Left colon (tissue), 2 donors: ENCODE results near the gene MRPL58. TPM values are rescaled to one million over a fixed set of nuclear protein-coding genes. Genes with fewer than 3 reads are reported as not detected.
"Not testable (repeated sequence)": the region's sequence is repeated elsewhere in the genome, so short reads cannot be mapped to it uniquely, and the experiment has no call there.

ENCODE experiments used
- ATAC-seq: fragments of 200-7000 bp; cut with Tn5 transposase; one replicate; pipeline ENCODE4 v1.9.1; 2020; ENCODE audit warnings: mild to moderate bottlenecking, moderate library complexity
- DNase-seq, 2 donors: peaks; one replicate each; pipeline ENCODE4 v3.0.0-alpha.2; 2020
- intact Hi-C, 2 donors: fragments of 100-400 bp; cut with DNase I in 1 of 2; cut with micrococcal nuclease in 1 of 2; formaldehyde crosslinking; loops; one replicate each; pipeline versions ENCODE4 v1.11.2 to v1.14.0; 2022; cut with DNase I, micrococcal nuclease
- total RNA-seq, 2 donors: library from RNA; stranded (reverse); fragmentation: NEBNext Ultra II Directional; extraction: Animal tissue kit (Norgen Biotek cat#: 25700); gene quantifications; one replicate each; pipeline ENCODE4 v1.2.1, GENCODE V29; 2021
- donor health status: DM: no; HTN: no; CAD: no.
- donor health status: DM: yes; HTN: yes; CAD: no.

The MRPL58 gene
- total RNA-seq, 2 donors from 2014 or later = 23.6 to 30.4 TPM

- intact Hi-C loops = no loop called here
- ATAC-seq (peak; percentile 63), DNase-seq (peak in 1 of 2 donors; percentile 24)
Observed at GRCh38 chr17:75009139-75009724, 3.2 kb upstream of the MRPL58 start.

GRCh38 chr17:75010683-75011400 lies 1.6 kb upstream of the MRPL58 start:
- intact Hi-C loops = no loop called here
- DNase-seq (peak; percentile 35 to 71), ATAC-seq (peak; percentile 49)

- peak; percentile 67 to 80 for DNase-seq
Observed at GRCh38 chr17:75011401-75012095, 922 bp upstream of the MRPL58 start.

GRCh38 chr17:75012096-75012345 lies 449 bp upstream of the MRPL58 start:
- intact Hi-C loops = no loop called here
- DNase-seq (no peak), ATAC-seq (no peak)

More at GRCh38 chr17:75011401-75012095, 922 bp upstream of the MRPL58 start:
- intact Hi-C loops = no loop called here
- peak; percentile 64 for ATAC-seq

- no peak for ATAC-seq
- no peak for DNase-seq
- intact Hi-C loops = no loop called here
Observed at GRCh38 chr17:75013092-75013559, 656 bp downstream of the MRPL58 start.

GRCh38 chr17:75019146-75019545 lies 6.7 kb downstream of the MRPL58 start:
- intact Hi-C loops = no loop called here
- ATAC-seq = no peak

GRCh38 chr17:75019710-75020109 lies 7.2 kb downstream of the MRPL58 start:
- ATAC-seq = no peak
- intact Hi-C loops = no loop called here

More at GRCh38 chr17:75019146-75019545, 6.7 kb downstream of the MRPL58 start:
- no peak for DNase-seq

GRCh38 chr17:75020331-75021110 lies 8.1 kb downstream of the MRPL58 start:
- DNase-seq (no peak), ATAC-seq (no peak)
- intact Hi-C loops = no loop called here

More at GRCh38 chr17:75019710-75020109, 7.2 kb downstream of the MRPL58 start:
- no peak for DNase-seq

GRCh38 chr17:75024686-75025397 lies 12.4 kb downstream of the MRPL58 start:
- DNase-seq = no peak
- intact Hi-C loops = no loop called here
- no peak for ATAC-seq

- ATAC-seq, DNase-seq, intact Hi-C loops: not testable (repeated sequence)
Observed at GRCh38 chr17:75025398-75025734, 12.9 kb downstream of the MRPL58 start.

GRCh38 chr17:75026650-75027049 lies 14.2 kb downstream of the MRPL58 start:
- intact Hi-C loops, ATAC-seq, DNase-seq: not testable (repeated sequence)

GRCh38 chr17:75030161-75030560 lies 17.7 kb downstream of the MRPL58 start:
- no peak for DNase-seq
- intact Hi-C loops = loop anchor here in 1 of 2 donors (10.0 kb wide), 1 partner anchor 45 kb away; the partner anchor contains the start of gene CDR2L
- no peak for ATAC-seq

- intact Hi-C loops = loop anchor here in 1 of 2 donors (10.0 kb wide), 1 partner anchor 47 kb away; the partner anchor contains the start of gene CDR2L
- ATAC-seq (peak; percentile 11), DNase-seq (peak; percentile 73 to 85)
Observed at GRCh38 chr17:75031972-75032719, 19.7 kb downstream of the MRPL58 start.

GRCh38 chr17:75032720-75033280 lies 20.3 kb downstream of the MRPL58 start:
- DNase-seq (peak in 1 of 2 donors; percentile 32), ATAC-seq (no peak)
- intact Hi-C loops = loop anchor here in 1 of 2 donors (10.0 kb wide), 1 partner anchor 48 kb away; the partner anchor contains the start of gene CDR2L

- intact Hi-C loops = loop anchor here in 1 of 2 donors (10.0 kb wide), 1 partner anchor 49 kb away; the partner anchor contains the start of gene CDR2L
- ATAC-seq (peak; percentile 45), DNase-seq (peak; percentile 83 to 89)
Observed at GRCh38 chr17:75033346-75034235, 21.1 kb downstream of the MRPL58 start.

- peak; percentile 84 to 85 for DNase-seq
- intact Hi-C loops = loop anchor here in 1 of 2 donors (10.0 kb wide), 1 partner anchor 50 kb away; the partner anchor contains the start of gene CDR2L
- ATAC-seq = peak; percentile 62
Observed at GRCh38 chr17:75034236-75034908, 21.9 kb downstream of the MRPL58 start.
